GM18870 (cell line): Measurements from ENCODE around the gene SCNN1G.
"Not testable (repeated sequence)": the region's sequence is repeated elsewhere in the genome, so short reads cannot be mapped to it uniquely, and the experiment has no call there.

ENCODE experiments used
- ATAC-seq: cut with Tn5 transposase; IDR thresholded peaks from one replicate; pipeline ENCODE4 v1.9.1; 2021; ENCODE audit warnings: moderate library complexity; ENCODE audit not compliant: unreplicated experiment

The SCNN1G gene

GRCh38 chr16:23248261-23249194, 66.0 kb downstream of the SCNN1G start:
- no peak for ATAC-seq

GRCh38 chr16:23249830-23250229, 67.3 kb downstream of the SCNN1G start:
- no peak for ATAC-seq

- no peak for ATAC-seq
Observed at GRCh38 chr16:23252310-23252709, 69.8 kb downstream of the SCNN1G start.

- not testable (repeated sequence) for ATAC-seq
Observed at GRCh38 chr16:23253650-23254049, 71.1 kb downstream of the SCNN1G start.

GRCh38 chr16:23254338-23254737, 71.8 kb downstream of the SCNN1G start:
- ATAC-seq: no peak

- no peak for ATAC-seq
Observed at GRCh38 chr16:23255000-23255399, 72.5 kb downstream of the SCNN1G start.

- ATAC-seq: no peak
Observed at GRCh38 chr16:23256440-23256839, 73.9 kb downstream of the SCNN1G start.

- no peak for ATAC-seq
Observed at GRCh38 chr16:23257682-23258081, 75.1 kb downstream of the SCNN1G start.

GRCh38 chr16:23258919-23259237, 76.3 kb downstream of the SCNN1G start:
- no peak for ATAC-seq
